Measurements from ENCODE around the gene NCKAP5.

The NCKAP5 gene

DNA sequence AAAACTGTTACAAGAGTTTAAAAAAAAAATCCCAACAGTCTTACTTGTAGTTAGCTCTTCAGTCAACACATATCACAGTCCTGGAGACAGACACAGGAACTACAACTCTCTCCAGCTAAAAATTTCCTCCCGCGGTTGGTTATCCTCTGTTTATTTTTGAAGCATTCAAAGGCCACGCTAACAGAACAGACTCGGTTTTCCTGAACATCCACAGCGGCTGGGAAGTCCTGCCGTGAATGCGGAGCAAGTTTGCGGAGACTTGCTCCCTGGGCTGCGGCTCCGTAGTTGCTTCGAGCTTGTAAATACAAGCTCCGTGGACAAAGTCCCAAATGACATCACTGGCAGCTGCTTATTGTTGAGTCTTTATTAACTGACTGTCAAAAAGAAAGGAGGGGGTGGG, at the start of gene NCKAP5:
NCKAP5 (minus strand) TSS at position 292 of the 400 bp plus-strand sequence. CDS start 50,937 bp downstream, outside the sequence.
- DNase-seq (ENCODE audit: low read depth in 2 of 2), result no peak

DNA sequence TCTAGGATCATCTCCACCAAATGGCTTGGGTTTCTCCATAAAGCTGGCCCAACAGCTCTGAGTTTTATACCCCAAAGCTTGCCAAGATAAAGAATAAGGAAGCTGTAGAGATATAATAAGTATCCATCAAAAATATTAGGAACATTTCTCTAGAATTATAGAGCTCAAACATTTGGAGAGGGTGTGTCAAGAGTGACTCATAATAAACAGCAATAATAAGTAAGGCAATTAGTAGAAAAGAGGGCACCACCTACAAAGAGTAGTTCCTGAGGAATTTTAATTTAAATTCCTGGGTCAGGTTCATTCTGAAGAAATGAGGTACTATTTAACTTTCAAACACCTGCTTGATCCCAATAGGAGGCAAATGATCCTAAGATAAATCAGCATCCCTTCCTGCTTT, 41.4 kb upstream of the NCKAP5 start:
- DNase-seq (ENCODE audit: low read depth in 2 of 2), result no peak

DNA sequence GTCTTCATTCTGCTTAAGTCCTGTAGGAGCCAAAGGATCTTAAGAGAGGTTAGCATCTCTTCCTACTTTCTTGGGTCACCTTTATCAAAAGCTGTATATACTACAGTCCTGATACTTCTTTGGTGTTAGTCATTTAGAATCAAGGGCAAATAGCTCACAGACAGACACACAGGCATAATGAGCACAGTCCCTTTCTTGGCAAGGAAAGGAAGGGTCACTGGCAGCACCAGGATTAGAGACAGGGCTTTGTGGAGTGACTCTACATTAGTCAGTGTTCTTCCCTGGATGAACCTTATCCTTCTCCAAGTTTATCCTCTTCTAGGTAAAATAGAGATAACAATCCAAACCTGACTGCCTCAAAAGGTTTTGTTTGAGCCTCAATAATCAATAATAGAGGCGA, 40.0 kb upstream of the NCKAP5 start:
- DNase-seq (ENCODE audit: low read depth in 2 of 2), result no peak

DNA sequence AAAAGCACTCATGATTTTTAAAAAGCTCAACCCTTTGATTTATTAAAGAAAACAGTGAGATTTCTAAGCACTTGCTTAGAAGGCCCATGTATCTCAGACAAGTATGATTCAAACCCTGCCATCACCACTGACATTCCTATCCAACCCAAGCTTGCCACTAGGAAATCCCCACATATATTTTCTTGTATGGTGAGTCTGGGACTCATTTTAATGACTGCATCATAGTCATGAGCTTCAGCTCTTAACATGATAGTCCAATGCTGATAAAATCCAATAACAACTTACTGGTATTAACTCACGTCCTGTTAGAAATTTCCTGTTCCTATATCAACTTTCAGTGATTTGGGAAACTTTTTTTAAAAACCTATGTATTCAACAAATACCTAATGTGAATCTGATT, 39.4 kb upstream of the NCKAP5 start:
- no peak for DNase-seq (ENCODE audit: low read depth in 2 of 2)

DNA sequence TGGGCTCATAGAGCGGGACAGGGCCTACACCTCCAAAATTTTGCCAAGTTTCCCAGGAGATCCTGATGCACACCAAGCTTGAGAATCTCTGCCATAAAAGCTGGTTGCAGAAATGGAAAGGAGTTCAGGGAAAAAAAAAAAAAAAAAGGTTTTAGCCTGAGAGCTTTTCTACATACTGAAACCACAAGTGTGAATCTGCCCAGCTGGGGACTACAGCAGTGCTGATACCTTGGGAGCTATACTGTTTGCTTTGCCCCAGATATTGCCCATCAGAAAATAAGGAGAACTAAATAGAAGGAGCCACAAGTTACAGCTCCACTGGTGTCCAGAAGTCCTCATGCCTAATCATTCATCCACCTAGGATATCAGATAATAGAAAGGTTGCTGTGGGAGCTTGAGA, 38.4 kb upstream of the NCKAP5 start:
- DNase-seq (ENCODE audit: low read depth in 2 of 2), result no peak

DNA sequence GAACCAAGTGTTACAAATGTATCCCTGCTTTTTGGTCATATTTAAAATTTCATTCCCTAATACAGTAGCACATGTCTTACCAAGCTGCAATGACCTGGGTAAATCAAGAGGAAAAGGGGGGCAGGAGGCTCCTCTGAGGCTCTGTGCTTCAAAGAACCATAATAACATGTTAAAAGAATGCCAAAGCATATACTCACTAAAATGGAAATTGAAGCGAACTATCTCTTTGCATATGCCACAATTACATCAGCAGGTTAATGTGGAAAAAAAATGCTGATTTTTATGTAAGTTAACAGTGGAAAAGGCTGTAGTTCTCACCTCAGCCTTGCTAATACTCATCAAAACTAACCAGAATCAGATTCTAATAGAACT, 37.5 kb upstream of the NCKAP5 start:
- no peak for DNase-seq (ENCODE audit: low read depth in 2 of 2)

DNA sequence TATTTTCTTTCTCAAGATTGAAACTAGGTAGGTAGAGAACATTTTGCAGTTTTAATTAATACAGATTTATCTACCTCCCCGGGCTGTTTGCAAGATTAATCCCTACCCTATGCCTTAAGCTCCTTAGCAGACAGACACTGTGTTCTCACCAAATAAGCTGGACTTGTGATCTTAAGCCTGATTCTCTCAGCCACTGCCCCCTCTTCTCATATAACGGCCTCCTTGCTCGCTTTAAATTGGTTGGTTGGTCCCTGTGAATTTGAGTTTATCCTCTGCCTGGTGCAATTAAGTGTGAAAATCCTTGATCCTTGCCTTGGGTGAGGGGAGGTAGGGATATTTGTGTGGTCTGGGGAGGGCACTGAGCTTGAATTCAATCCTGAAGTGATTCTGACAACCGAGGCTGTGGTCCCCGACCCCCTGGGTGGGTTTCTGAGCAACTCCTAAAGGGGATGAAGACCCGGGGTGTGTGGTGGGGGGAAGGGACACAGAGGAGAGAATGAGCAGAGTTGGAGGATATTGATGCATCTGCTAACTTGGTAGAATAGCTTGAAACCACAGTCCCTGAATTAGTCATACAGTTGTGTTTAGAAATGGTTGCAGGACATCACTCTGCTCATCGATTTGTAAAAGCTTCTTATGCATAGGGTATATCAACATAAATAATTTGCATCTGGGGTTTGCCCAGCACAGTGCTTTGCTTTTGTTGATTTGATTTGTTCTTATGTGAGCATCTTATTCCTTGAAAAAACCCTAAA, 36.9 kb upstream of the NCKAP5 start:
- no peak for DNase-seq (ENCODE audit: low read depth in 2 of 2)

DNA sequence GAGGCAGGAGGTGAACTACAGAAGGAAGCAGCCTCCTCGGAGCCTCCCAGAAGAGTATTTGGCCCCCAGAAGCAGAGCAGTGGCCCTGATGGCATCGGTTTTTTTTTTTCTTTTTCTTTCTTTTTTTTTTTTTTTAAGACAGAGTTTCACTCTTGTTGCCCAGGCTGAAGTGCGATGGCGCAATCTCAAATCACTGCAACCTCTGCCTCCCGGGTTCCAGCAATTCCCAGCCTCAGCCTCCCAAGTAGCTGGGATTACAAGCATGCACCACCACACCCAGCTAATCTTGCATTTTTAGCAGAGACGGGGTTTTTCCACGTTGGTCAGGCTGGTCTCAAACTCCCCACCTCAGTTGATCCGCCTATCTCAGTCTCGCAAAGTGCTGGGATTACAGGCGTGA, 34.8 kb upstream of the NCKAP5 start:
- DNase-seq (ENCODE audit: low read depth in 2 of 2), result no peak

DNA sequence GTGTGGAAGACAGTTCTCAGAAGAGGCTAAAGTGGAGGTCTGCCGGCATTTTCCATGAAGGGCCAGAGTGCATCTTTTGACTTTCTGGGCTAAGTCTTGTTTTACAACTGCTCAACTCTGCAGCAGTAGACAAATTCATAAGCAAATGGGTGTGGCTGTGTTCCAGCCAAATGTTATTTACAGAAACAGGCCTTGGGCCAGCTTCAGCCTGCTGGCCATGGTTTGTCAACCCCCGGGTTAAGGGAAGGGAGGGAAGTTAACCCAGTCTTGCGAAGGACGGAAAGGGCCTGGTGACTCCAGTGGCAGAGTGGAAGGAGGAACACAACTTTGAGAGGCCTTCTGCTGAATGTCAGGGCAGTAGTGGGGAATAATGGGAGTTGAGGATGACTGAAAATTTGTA, 34.3 kb upstream of the NCKAP5 start:
- DNase-seq (ENCODE audit: low read depth in 2 of 2), result no peak

DNA sequence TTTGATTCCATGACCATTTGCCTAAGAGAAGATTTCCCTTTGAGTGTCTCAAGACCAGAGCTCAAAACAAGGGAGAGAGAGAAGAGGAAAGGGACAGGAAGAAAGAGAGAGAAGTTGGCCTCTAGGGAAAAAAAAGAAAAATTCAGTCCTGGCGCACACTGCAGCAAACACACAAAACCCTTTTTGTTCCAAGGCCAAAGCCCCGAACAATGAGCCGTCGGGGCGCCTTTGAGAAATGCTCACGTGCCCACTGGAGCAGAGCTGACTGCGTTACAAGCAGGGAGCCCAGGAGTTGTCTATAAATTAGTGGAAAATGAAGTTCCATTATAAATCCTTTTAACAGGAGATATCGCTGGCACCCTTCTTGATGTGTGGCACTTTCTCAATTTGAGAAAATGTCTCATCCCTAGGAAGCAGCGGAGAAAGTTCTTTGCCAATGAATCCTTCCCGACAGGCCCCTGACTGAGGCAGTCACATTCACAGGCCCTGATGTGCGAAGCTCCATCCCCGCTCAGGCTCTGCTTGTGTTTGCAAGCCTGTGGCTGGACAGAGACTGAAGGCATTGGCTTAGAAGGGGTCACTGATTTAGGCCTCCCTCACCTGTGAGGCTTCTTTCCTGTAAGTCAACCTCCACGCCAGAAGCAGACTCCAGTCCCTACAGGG, 32.1 kb upstream of the NCKAP5 start:
- DNase-seq (ENCODE audit: low read depth in 2 of 2), result no peak

DNA sequence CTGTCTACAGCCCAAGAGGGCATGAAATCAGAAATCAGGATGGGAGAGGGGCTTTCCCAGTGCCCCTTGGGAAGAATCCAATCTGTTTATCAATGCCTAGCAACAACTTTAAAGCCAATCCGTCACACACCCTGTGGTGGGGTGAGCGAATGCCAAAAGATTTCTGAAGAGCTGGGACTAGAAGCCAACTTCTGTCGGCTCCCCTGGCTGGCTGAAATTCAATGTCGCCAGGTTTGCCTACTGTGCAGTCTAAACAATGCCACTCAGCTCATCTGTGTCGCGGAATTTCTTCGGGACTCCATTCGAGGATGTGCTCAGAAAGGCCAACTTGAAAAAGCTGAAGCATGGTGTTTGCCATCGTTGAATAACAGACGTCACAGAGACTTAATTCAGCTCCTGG, 31.5 kb upstream of the NCKAP5 start:
- no peak for DNase-seq (ENCODE audit: low read depth in 2 of 2)

DNA sequence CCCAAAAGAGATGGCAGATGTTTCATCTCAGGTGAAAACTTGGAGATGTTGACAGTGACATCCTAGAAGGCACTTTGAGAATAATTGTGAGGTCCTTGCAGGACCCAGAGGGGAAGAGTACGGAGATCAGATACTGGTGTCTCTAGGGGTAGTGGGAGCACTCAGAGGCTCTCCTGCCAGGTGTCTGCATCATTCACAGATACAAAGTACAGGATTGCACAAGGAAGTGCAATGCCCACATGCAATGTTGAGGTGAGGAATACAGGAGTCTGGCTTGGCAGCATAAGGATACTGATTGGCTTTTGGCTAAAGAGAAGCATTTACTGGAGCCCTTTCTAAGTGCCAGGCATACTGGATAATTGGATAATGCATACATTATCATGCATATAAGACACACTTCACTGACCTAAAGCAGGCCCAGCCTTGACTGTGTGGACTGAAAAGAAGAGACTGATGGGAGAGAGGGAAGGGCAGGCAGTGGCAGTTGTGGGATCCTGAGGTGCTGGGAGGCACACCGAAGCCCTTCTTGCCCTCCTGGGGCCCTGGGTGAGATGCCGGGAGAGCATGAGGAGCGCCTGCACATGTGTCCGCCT, 31.0 kb upstream of the NCKAP5 start:
- no peak for DNase-seq (ENCODE audit: low read depth in 2 of 2)

DNA sequence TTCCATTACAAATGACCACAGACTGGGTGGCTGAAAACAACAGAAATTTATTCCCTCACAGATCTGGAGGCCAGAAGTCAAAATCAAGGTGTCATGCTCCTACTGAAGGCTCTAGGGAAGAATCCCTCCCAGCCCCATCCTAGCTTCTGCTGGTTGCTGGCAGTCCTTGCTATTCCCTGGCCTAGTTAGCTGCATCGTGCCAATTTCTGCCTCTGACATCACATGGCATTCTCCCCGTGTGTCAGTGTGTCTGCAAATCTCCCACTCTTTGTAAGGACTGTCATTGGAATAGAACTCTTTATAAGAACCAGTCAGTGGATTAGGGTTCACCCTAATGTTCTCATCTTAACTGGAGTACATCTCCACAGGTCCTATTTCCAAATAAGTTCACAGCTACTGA, 30.5 kb upstream of the NCKAP5 start:
- DNase-seq (ENCODE audit: low read depth in 2 of 2), result no peak

DNA sequence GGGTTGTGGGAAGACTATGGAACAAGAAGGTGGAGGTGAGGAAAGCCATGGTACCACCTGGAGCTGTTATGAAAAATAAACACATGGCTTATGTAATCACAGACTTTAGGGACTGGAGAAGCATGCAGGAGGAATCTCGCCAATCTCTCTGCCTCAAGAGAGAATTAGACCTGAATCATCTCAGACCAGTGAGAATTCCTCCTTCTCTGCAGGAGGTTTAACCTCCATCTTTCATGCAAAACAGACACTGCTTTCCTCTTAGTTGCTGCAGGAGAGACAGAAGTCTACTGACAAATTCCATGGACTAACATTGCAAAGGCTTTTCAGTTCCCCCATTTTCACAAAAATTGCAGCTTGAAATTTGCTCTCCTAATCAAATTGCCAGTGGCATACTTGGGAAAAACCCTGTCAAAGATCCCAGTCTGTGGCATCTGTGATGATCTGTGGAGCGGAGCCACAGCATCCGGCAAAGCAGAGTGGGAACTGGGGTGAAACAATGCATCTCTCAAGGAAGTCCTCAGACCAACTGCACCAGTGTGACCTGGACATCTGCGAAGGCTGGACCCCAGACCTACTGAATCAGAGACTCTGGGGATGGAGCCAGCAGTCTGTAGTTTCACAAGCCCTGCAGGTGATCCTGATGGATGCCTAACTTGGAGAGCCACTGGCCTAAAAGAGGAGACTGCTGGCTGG, 28.6 kb upstream of the NCKAP5 start:
- no peak for DNase-seq (ENCODE audit: low read depth in 2 of 2)

DNA sequence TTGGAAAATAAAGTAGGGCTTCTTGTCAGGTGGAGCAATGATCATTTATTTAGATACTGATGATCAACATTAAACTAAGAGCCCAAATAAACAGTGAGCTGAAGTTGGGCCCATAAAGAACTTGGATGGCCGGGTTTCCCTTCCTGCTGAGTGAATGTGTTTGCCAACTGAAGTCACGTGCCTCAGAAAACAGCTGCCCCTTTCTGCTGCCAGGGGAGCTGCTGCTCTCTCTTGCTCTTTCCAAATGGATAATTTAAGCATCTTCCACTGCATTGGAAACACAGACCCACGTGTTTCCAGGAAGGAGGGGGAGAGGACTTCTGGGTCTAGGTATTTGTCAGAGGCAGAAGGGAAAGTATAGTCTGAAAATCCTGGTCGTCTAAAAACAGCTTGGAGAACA, 22.9 kb upstream of the NCKAP5 start:
- no peak for DNase-seq (ENCODE audit: low read depth in 2 of 2)

DNA sequence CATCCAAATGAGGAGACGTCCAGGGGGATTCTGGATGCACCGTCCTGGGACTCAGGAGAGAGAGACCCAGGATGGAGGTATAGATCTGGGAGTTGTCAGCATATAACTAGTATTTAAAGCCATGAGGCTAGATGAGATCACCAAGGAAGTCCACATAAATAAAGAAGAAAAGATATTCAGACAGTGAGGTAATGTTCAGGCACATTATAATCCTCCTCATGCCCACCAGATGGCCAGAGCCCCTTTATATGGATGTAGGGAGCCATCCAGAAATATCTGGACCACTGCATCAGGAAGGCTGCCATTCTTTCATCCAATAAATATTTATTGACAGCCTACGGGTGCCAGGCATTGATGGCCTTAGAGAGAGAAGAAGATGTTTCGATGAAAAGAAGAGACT, 21.2 kb upstream of the NCKAP5 start:
- no peak for DNase-seq (ENCODE audit: low read depth in 2 of 2)

DNA sequence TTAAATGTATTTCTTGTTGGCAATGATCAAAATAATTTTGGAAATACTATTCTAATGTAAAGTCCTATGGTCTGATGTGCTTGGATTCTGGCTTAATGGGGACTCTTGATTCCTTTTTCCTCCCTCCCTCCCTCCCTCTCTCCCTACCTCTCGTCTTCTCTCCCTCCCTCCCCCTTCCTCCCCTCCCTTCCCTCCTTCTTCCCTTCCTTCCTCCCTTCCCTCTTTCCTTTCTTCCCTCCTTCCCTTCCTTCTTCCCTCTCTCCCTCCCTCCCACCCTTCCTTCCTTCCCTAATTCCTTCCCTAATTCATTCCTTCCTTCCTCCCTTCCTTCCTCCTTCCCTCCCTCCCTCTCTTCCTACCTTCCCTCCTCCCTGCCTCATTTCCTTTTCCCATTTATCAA, 19.9 kb upstream of the NCKAP5 start:
- no peak for DNase-seq (ENCODE audit: low read depth in 2 of 2)

DNA sequence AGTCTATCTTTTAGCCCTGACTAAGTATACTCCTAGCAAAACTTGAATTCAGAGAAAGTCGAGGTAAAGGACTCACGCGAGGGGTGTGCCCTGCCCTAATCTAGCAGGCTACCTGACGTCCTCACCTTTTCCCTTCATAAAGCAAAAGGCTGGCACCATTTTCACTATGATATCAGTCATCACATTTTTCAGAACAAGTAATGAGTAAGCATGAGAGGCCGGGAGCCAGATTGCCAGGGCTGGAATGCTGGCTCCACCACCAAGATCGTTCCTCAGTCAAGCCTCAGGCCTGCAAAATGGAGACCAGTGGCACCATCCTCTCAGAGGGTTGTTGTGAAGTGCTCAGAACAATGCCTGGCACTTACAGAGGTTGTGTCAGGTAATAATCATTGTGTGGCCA, 18.7 kb upstream of the NCKAP5 start:
- no peak for DNase-seq (ENCODE audit: low read depth in 2 of 2)

DNA sequence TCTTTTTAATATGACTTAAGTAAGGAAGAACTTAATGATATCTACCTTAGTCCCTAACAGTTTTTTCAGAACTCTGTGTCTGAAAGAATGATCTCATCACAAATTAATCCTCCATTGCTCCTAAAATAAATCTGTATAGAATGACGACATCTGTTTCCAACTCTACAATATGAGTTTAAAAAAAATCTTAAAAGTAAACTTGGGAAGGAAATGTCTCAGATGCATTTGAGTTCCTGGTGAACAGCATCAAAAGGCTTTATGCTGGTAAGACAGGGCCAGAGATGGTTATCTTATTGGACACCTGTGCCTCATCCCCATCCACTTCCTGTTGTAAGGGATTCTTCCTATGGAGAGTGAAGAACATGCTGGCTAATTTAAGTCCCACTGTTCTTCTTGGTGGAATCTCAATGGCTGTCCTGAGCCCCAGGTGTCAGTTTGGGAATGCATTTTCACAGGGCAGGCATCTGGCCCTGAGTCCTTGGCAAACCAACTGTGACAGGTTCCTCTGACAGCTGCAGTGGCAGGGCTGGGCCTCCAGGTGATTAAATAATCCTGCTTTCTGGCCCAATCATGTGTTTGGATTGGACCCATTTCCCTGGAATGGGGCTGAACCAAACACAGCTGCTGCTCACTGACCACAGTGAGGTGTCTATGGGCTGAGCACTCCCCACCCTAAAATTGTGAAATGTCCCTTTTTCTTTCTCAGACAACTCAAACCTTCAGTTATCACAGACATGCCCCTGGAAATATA, 12.9 kb upstream of the NCKAP5 start:
- no peak for DNase-seq (ENCODE audit: low read depth in 2 of 2)

DNA sequence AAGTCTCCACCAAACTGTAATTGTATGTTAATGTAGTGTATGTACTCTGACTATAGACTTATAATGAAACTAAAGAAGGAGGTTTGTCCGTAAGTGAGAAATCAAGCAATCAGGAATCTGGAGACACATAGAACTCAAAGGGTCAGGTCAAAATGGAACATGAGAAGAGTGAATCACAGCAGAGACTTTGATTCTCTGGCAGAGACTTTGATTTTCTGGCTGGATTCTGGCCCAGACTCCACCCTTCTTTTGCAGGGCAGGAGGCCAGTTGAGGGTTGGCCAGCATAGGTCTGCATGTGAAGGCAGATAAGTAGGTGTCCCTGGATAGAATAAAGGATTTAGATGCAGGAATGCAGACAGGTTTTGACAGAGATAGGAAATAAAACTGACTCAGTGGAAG, 11.0 kb upstream of the NCKAP5 start:
- no peak for DNase-seq (ENCODE audit: low read depth in 2 of 2)

DNA sequence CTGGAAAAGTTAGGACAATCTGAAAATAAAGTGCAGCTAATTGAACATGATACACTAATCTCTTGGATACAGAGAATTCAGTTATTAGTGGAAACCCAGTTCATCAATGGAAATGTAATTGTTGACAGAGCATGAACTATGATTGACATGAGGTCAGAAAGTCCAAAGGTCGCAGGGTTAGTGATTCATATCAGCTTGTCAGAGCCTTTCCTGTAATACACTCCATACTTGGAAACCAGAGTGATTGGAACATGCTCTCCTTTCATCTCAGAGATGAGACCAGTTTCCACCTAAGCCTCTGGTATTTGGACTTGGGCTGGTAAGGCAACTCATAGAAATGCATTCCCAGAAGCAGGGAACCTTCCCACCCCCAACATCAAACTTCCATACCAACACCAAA, 8.5 kb upstream of the NCKAP5 start:
- no peak for DNase-seq (ENCODE audit: low read depth in 2 of 2)

DNA sequence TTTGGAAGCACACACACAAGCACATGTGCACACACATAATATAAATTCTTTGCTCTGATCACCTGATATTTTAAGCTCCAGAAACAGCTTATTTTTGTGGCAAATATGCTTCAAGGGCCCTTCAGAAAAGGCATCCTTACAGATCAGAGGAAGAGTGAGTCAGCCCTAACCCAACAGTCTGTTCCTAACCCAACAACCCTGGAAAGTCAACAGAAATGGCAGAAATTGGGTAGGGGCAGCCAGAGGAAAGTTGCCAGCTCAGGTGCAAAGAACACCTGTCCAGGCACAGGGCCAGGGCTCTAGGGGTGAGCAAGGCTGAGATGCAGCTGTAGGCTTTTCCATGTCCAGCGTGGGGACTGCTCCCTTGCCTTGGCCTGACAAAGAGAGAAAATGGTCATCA, 6.4 kb upstream of the NCKAP5 start:
- no peak for DNase-seq (ENCODE audit: low read depth in 2 of 2)

Measured in stimulated activated CD8-positive, alpha-beta memory T cell treated with anti-CD3 and anti-CD28 coated beads, Interleukin-7, amount 100 ng/mL, for 4 hours (primary cell).